Measurements from ENCODE around the gene SHANK1.

DNA sequence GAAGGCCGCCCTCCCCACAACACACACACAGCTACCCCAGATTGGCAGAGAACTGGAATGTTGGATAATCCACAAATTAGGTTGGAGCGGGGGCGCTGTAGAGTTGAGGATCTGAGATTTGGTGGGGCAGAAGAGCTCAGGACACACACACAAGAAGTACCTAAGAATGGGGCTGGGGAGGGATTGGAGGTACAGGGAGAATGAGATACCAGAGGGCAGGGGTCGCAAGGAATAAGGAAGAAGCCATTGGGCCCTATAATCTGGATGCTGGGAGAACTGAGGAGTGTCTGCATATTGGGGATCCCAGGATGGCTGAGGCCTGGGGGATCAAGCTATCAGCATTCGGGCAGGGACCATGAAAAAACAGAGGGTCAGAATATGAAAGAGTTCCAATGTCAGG lies 91.5 kb downstream of the SHANK1 start:
- TF ChIP-seq, protein P1, sequence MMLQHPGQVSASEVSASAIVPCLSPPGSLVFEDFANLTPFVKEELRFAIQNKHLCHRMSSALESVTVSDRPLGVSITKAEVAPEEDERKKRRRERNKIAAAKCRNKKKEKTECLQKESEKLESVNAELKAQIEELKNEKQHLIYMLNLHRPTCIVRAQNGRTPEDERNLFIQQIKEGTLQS (IDR thresholded peaks at IDR 0.05): no peak
- TF ChIP-seq JUND (IDR thresholded peaks at IDR 0.05): no peak
- TF ChIP-seq, protein P2, sequence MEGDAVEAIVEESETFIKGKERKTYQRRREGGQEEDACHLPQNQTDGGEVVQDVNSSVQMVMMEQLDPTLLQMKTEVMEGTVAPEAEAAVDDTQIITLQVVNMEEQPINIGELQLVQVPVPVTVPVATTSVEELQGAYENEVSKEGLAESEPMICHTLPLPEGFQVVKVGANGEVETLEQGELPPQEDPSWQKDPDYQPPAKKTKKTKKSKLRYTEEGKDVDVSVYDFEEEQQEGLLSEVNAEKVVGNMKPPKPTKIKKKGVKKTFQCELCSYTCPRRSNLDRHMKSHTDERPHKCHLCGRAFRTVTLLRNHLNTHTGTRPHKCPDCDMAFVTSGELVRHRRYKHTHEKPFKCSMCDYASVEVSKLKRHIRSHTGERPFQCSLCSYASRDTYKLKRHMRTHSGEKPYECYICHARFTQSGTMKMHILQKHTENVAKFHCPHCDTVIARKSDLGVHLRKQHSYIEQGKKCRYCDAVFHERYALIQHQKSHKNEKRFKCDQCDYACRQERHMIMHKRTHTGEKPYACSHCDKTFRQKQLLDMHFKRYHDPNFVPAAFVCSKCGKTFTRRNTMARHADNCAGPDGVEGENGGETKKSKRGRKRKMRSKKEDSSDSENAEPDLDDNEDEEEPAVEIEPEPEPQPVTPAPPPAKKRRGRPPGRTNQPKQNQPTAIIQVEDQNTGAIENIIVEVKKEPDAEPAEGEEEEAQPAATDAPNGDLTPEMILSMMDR (IDR thresholded peaks at IDR 0.05; ENCODE audit: low read depth, low read length, missing input control): no peak
- TF ChIP-seq, protein P3, sequence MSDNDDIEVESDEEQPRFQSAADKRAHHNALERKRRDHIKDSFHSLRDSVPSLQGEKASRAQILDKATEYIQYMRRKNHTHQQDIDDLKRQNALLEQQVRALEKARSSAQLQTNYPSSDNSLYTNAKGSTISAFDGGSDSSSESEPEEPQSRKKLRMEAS (IDR thresholded peaks at IDR 0.05): no peak

Measured in liver (tissue), 3 donors.